ENCODE results near the gene C1orf210.

The C1orf210 gene

GRCh38 chr1:43311521-43311920 is 26.1 kb upstream of the C1orf210 start:
- no peaks in the 10 kb centered on the region for H3K27me3 ChIP-seq (ENCODE audit: insufficient read depth, insufficient read length)
- peaks cover 3% of the 10 kb centered on the region for H3K4me1 ChIP-seq (ENCODE audit: insufficient read depth, insufficient read length)
- H3K4me3 ChIP-seq (ENCODE audit: insufficient read length, low read depth) = no peak overlapping the region
- H3K36me3 ChIP-seq (ENCODE audit: insufficient read depth, insufficient read length, low read length) = no peaks in the 10 kb centered on the region
- no peak overlapping the region for H3K9ac ChIP-seq (ENCODE audit: insufficient read length, low read depth)
- no peak for DNase-seq (ENCODE audit: low read depth, low spot score)
- TF ChIP-seq ZNF274 (IDR thresholded peaks at IDR 0.05; ENCODE audit: low read depth, low read length) (no peak), YY1 (IDR thresholded peaks at IDR 0.05; ENCODE audit: insufficient read depth, insufficient read length) (no peak), SUZ12 (IDR thresholded peaks at IDR 0.05; ENCODE audit: extremely low read depth, insufficient read depth, insufficient read length) (no peak)
- no peaks in the 10 kb centered on the region for H3K9me3 ChIP-seq (ENCODE audit: insufficient read depth, low read length)

DNA sequence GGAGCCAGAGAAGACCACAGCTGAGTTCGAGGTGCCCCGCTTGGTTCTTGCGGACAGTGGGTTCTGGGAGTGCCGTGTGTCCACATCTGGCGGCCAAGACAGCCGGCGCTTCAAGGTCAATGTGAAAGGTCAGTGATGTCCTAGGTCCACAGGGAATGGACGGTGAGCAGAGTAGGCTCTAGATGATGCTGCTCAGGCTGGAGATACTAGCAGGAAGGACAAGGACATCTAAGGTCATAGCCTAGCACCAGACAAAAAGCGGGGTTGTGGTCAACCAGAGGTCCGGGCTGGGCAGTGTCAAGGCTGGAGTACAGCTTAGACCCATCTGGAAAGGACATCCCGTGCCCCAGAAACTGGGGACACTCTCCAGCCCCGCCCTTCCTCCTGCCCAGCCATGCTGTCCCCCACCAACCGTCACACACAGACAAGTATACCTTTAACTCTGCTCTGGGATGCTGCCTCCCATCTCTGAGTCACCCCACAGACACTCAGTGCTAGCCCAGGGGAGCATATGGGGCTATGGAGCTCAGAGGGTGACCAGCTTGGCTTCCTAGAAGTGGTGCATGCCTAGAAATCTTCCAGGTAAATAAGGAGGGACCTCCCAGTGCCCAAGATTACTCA is 24.1 kb upstream of the C1orf210 start:
- Histone ChIP-seq H3K27me3 (ENCODE audit: insufficient read depth, insufficient read length) (no peaks in the 10 kb centered on the region), H3K4me1 (ENCODE audit: insufficient read depth, insufficient read length) (peaks cover 7% of the 10 kb centered on the region), H3K9me3 (ENCODE audit: insufficient read depth, low read length) (no peaks in the 10 kb centered on the region), H3K9ac (ENCODE audit: insufficient read length, low read depth) (no peak overlapping the region), H3K4me3 (ENCODE audit: insufficient read length, low read depth) (no peak overlapping the region), H3K36me3 (ENCODE audit: insufficient read depth, insufficient read length, low read length) (no peaks in the 10 kb centered on the region)
- TF ChIP-seq ZNF274 (IDR thresholded peaks at IDR 0.05; ENCODE audit: low read depth, low read length) (no peak), YY1 (IDR thresholded peaks at IDR 0.05; ENCODE audit: insufficient read depth, insufficient read length) (no peak), SUZ12 (IDR thresholded peaks at IDR 0.05; ENCODE audit: extremely low read depth, insufficient read depth, insufficient read length) (no peak)
- DNase-seq (ENCODE audit: low read depth, low spot score) = no peak

DNA sequence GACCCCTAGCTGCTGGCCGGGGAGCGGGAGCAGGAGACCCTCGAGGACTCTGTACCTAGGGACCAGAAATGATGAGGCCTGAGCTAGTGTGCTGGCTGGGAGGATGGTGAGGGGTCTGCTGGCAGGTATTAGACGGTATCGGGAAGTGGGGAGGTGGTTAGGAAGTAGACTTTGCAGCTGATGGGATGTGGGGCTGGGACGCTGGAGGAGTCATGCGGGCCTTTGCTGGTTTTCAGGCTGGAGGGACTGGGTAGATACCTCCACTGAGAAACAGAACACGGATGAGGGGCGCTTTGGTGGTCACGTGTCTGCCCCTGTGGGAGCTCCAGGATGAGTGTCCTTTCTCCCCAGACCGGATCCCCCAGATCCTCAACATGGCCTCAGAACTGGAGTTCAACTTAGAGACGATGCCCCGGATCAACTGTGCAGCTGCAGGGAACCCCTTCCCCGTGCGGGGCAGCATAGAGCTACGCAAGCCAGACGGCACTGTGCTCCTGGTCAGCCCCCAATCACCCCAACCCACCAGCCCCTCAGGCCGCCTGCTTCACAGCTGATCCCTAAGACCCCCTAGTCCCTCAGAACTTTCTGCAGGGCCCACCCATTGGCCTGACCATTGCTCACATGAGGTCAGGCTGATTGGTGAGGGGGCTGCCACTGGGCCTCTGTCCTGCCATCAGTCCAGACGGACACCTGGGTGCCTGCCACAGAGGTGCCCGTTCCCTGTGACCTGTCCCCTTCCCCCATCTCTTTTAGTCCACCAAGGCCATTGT is 23.4 kb upstream of the C1orf210 start:
- Histone ChIP-seq H3K36me3 (ENCODE audit: insufficient read depth, insufficient read length, low read length) (no peaks in the 10 kb centered on the region), H3K4me1 (ENCODE audit: insufficient read depth, insufficient read length) (peaks cover 14% of the 10 kb centered on the region), H3K27me3 (ENCODE audit: insufficient read depth, insufficient read length) (no peaks in the 10 kb centered on the region), H3K9ac (ENCODE audit: insufficient read length, low read depth) (no peak overlapping the region), H3K4me3 (ENCODE audit: insufficient read length, low read depth) (no peak overlapping the region), H3K9me3 (ENCODE audit: insufficient read depth, low read length) (no peaks in the 10 kb centered on the region)
- no peak for DNase-seq (ENCODE audit: low read depth, low spot score)
- TF ChIP-seq YY1 (IDR thresholded peaks at IDR 0.05; ENCODE audit: insufficient read depth, insufficient read length) (no peak), SUZ12 (IDR thresholded peaks at IDR 0.05; ENCODE audit: extremely low read depth, insufficient read depth, insufficient read length) (no peak)

DNA sequence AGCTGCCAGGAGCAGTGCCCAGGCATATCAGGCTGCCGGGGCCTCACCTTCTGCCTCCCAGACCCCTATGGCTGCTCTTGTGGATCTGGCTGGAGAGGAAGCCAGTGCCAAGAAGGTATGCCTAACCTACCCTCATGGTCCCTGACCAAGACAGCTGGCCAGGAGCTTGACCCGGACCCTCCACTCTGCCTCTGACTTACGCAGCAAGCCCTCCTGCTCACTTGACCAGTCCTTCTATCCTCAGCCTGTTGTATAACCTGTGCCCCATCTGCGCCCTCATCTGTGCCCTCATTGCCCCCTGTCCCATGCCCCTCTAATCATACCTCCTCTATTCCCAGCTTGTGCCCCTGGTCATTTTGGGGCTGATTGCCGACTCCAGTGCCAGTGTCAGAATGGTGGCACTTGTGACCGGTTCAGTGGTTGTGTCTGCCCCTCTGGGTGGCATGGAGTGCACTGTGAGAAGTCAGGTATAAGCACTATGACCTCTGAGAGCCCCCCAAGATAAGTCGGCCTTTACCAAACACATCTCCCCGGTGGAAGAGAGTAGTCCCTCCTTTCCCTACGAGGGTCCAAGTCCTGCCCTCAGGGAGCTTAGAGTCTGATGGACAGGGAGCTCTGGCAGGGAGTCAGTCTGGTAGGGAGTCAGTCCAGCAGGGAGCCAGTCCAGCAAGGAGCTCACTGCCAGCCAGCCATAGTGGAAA is 22.2 kb upstream of the C1orf210 start:
- H3K4me3 ChIP-seq (ENCODE audit: insufficient read length, low read depth) = no peak overlapping the region
- no peak overlapping the region for H3K9ac ChIP-seq (ENCODE audit: insufficient read length, low read depth)
- H3K36me3 ChIP-seq (ENCODE audit: insufficient read depth, insufficient read length, low read length) = no peaks in the 10 kb centered on the region
- H3K27me3 ChIP-seq (ENCODE audit: insufficient read depth, insufficient read length) = no peaks in the 10 kb centered on the region
- no peaks in the 10 kb centered on the region for H3K9me3 ChIP-seq (ENCODE audit: insufficient read depth, low read length)
- no peak for DNase-seq (ENCODE audit: low read depth, low spot score)
- peaks cover 22% of the 10 kb centered on the region for H3K4me1 ChIP-seq (ENCODE audit: insufficient read depth, insufficient read length)
- TF ChIP-seq ZNF274 (IDR thresholded peaks at IDR 0.05; ENCODE audit: low read depth, low read length) (no peak), SUZ12 (IDR thresholded peaks at IDR 0.05; ENCODE audit: extremely low read depth, insufficient read depth, insufficient read length) (no peak), YY1 (IDR thresholded peaks at IDR 0.05; ENCODE audit: insufficient read depth, insufficient read length) (no peak)

GRCh38 chr1:43306688-43307457 is 21.5 kb upstream of the C1orf210 start:
- H3K9me3 ChIP-seq (ENCODE audit: insufficient read depth, low read length) = no peaks in the 10 kb centered on the region
- no peak overlapping the region for H3K4me3 ChIP-seq (ENCODE audit: insufficient read length, low read depth)
- H3K27me3 ChIP-seq (ENCODE audit: insufficient read depth, insufficient read length) = no peaks in the 10 kb centered on the region
- TF ChIP-seq YY1 (IDR thresholded peaks at IDR 0.05; ENCODE audit: insufficient read depth, insufficient read length) (no peak), ZNF274 (IDR thresholded peaks at IDR 0.05; ENCODE audit: low read depth, low read length) (no peak), SUZ12 (IDR thresholded peaks at IDR 0.05; ENCODE audit: extremely low read depth, insufficient read depth, insufficient read length) (no peak)
- H3K36me3 ChIP-seq (ENCODE audit: insufficient read depth, insufficient read length, low read length) = no peaks in the 10 kb centered on the region
- H3K4me1 ChIP-seq (ENCODE audit: insufficient read depth, insufficient read length) = peaks cover 26% of the 10 kb centered on the region
- no peak overlapping the region for H3K9ac ChIP-seq (ENCODE audit: insufficient read length, low read depth)
- DNase-seq (ENCODE audit: low read depth, low spot score) = no peak

- Histone ChIP-seq H3K36me3 (ENCODE audit: insufficient read depth, insufficient read length, low read length) (no peaks in the 10 kb centered on the region), H3K4me1 (ENCODE audit: insufficient read depth, insufficient read length) (peaks cover 26% of the 10 kb centered on the region), H3K9ac (ENCODE audit: insufficient read length, low read depth) (no peak overlapping the region), H3K27me3 (ENCODE audit: insufficient read depth, insufficient read length) (no peaks in the 10 kb centered on the region), H3K4me3 (ENCODE audit: insufficient read length, low read depth) (no peak overlapping the region), H3K9me3 (ENCODE audit: insufficient read depth, low read length) (no peaks in the 10 kb centered on the region)
- DNase-seq (ENCODE audit: low read depth, low spot score) = no peak
- no peak for TF ChIP-seq ZNF274 (IDR thresholded peaks at IDR 0.05; ENCODE audit: low read depth, low read length)
- no peak for TF ChIP-seq SUZ12 (IDR thresholded peaks at IDR 0.05; ENCODE audit: extremely low read depth, insufficient read depth, insufficient read length)
- no peak for TF ChIP-seq YY1 (IDR thresholded peaks at IDR 0.05; ENCODE audit: insufficient read depth, insufficient read length)
Observed at GRCh38 chr1:43305926-43306687, 20.7 kb upstream of the C1orf210 start.

Data from NT2/D1 (cell line).